Right lobe of liver (tissue), 4 donors: ENCODE measurements around the gene ARHGAP40.

Source experiments
- CTCF ChIP-seq, 4 donors: fragments of 200-600 bp in 3 of 4; fragments of 450-650 bp in 1 of 4; IDR thresholded peaks; one replicate each; pipeline versions ENCODE4 v1.5.1 to v1.8.0; 2016 to 2022; ENCODE audit warnings: antibody characterized with exemption in 4 of 4, mild to moderate bottlenecking in 2 of 4
- POLR2A ChIP-seq: fragments of 450-650 bp; IDR thresholded peaks from one replicate; pipeline ENCODE4 v1.6.1; 2017; ENCODE audit warnings: antibody characterized with exemption, mild to moderate bottlenecking
- donor health status: DM: no; HTN: no; CAD: no.
- donor health status: DM: no; HTN: no; CAD: no.
- donor health status: DM: no; HTN: yes; CAD: no.

- TF ChIP-seq CTCF (IDR thresholded peaks at IDR 0.05) (no peak), POLR2A (no peak)
These were observed 46.2 kb upstream of the ARHGAP40 start for GRCh38 chr20:38555395-38555794.
